Kasumi-1 (cell line): ENCODE results near the gene IQCH.

Source experiments
- DNase-seq, 2 experiments: peaks; one replicate each; lab custom pipeline; 2025; lab: John Stamatoyannopoulos, UW

The IQCH gene

DNA sequence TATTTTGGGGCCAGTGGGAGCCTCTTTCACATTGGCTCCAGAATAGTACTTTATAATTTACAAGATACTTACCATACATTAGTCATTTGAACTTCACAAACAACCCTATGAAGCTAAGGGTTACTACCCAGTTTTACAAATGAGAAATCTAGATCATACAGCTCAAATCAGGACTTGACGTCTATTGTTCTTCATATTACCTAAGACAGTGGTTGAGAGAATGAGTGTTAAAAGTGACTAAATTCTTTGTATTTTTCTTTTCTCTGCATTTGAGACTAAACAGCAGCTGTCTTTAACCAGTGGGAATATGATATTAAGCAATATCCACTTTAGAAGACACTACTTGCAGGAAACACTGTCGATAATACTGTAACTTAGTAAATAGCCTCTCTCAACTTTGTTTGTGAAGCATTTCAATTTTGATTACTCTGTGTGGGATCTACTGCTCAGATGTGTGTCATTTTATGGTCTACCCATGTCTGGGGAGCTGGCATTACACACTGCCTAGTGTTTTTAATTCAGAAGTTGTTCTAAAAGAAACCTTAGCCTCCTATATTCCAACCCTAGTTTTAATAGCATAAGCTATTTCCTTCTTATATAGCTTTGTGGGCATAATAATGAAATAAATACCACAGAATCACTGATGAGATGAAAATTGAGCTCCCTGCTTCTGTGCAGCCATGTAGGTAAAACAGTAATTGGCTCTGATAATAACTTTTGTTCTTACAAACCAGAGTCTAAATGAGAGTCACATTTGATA is 45.9 kb downstream of the IQCH start:
- DNase-seq = no peak

DNA sequence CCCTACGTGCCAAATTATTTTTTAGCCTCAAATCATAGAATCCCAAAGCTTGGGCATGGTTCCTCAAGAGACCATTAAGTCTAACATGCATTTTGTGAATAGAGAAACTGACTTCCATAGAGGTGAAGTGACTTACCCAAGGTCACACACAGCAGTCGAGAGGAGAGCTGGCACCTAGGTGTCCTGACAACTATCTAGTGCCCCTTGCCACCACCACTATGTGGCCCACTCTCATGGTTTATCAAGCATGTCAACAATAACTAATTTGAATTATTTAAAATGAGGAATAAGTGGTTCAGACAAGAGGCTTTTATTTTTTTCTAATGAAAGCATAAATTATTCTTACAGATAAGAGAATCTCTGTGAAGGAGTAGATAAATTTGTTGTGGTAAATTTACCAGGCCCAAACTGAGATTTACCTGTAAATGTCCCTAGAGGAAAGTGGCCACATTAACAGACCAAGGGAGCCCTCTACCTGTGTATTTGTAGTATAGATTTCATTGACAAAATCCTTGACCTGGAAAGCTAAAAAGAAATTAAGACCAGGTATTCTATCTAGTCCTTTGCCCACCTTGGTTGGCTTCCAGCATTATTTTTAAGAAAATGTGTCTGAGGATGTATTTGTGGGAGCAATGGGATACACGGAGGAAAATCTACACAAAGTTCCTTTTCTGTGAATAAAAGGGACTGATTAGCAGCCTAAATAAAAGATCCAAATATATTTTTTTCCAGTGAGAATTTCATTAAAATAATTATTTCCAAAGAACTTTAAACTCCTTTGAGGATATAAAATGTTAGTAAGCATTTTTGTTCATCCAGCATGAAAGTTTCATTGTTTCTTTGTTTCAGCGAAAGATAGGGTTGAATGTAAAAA is 49.1 kb downstream of the IQCH start:
- peak; percentile 20 to 49 for DNase-seq

DNA sequence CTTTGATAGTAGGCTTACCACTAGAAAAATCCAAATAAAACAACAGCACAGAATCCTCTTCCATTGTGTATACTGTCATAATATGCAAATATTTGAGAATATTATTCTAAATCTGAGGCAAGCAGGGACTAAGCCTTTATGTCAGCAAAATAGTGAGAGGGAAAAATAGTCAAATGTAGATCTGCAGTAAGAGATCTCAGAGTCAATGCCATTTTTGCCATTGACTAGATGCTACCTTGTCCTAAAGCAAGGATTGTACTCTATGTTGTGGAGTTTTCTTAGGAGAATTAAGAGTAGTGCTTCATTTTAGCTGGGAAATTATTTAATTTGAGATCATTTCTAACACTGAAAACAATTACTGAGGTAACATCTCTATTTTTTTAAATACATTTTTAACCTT is 50.2 kb downstream of the IQCH start:
- DNase-seq = no peak

DNA sequence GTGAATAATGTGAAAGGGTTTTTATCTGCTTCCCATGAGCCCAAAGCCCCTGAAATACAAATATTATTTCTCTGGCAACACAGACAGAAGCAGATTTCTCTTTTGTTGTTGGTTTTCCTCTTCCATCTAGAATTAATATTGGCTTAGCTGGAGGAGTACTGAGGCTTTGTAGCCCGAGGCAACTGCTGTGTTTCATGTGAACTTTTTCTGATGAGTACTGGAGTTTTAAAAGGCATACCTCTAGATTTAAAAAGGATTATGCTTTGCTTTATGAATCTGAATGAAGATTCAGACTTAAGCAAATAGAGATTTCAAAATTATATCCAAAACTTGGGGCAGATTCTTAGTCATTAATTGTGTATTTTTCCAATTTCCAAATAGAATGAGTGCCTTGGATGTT is 50.9 kb downstream of the IQCH start:
- DNase-seq = no peak

DNA sequence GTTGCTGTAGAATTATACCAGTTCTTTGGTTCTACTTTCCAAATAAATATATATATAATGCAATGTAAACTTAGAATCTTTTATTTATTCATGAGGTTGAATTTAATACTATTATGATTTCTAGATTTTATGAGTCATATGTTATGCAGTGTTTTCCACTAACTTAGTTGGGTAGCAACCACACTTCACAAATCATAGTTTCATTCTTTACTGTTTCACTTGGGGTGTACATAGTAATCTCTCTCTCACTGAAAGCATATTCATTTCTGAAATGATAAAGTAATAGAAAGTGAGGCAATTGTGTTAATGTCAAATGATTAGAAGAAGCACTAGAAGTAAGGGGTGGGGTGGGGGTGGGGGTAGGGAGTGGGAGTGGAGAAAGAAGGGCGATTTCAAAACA is 52.6 kb downstream of the IQCH start:
- DNase-seq = no peak

DNA sequence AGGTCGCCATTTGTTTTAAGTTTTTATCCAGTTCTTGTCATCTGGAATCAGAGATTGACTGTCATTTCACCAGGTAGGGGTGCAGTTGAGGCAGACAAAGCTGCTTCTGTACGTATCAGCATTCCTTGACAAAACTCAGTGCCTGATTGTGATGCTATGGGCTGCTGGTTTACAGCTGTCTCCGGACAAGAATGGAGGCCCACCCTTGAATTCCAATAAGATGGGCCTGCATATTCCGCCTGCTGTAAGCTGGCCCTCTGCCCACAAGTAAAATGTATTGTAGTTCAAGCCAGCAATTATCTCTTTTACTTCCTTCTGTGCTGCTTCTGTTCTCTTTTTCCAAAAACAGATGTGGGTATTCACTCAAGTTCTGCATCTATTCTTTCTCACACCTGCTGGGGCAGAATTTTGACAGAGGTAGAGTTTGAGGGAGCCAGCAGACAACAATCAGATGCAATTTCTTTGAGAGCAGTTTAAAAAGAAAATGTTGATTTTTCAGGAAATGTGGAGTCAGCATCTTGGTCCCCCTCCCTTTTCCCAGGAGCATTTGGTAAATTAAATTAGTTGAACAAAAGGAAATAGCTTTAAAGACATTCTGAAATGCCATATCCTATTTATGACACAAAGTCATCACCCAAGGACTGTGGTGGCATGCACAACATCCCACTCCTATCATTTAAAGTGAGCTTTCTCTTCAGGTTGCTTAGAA is 53.5 kb downstream of the IQCH start:
- DNase-seq = no peak

DNA sequence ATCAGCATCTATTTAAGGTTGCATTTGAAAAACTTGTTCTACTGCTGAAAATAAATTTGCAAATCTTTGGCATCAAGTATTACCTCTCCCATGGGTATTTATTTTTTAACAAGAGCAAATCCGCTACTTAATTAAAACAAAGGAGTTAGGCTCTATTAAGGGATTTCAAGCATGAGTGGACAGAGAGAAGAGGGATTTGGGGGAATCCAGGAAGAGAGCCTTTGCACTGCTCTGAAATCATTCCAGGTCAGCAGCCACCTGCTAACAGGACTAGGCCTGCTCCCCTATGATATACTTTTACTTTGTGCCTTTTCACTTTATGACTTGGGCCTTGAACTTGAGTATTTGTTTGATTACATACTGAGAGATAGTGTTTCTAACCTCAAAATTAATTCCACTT is 57.1 kb downstream of the IQCH start:
- DNase-seq = no peak

DNA sequence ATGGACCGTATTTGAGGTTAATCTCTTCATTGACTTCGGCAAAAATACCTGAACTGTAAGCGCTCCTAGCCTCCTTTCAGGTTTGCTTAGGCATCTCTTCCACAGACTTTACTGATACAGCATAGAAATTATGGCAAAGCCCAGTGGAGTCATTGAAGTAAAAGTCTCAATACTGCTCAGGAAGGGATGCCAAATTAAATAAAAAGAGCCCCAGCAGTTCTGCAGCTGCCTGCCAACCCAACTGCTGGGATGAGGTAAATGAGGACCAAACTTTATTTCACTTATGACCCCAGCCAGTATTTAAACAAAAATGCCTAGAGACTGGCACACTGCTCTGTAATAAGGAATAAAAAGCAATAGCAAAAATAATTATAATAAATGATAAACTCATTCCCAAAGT is 65.4 kb downstream of the IQCH start:
- DNase-seq = no peak

DNA sequence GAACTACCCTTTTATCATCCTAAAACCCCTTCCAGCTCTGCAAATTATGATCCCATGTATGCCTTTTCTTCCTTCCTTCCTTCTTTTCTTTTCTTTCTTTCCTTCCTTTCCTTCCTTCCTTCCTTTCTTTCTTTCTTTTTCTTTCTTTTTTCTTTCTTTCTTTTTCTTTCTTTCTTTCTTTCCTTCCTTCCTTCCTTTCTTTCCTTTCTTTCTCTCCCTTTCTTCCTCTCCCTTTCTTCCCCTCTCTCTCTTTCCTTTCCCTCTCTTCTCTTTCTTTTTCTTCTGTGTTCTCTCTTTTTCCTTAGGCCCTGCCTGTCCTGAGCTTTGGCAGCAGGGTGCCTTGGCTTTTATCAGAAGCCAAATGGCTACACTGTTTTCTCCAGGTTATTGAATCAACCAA is 66.8 kb downstream of the IQCH start:
- DNase-seq = no peak

DNA sequence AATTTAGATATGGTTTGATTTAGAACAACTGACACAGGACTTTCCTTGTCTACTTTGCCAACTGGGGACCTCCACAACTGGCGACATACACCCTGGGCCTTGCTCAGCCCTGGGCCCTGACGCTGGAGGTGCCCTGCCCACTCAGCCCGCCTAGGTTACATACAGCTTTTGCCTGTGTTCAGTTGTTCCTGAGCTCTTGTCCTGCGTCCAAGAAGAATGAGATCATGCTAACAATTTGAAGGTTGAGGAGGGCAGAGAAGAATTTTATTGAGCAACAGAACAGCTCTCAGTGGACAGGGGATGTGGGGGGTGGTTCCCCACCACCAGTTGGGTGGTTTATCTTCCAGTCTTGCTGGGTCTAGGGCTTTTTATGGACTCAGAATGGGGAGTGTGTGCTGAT is 67.9 kb downstream of the IQCH start:
- DNase-seq = no peak

DNA sequence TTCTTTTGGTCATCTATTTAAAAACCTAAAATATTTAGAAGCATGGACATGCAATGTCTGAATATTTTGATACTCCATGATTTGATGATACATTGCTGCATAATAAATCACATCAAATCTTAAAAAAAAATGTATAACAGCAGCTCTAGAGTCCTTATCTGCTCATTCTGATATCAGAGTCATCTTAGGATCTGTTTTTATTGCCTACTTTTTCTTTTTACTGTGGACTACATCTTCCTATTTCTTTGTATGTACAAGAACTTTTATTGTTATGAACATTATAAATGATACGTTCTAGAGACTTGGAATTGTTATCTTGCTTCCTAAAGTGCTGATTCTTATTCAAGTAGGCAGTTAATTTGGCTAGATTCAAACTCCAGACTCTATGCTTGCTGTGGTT is 72.7 kb downstream of the IQCH start:
- no peak for DNase-seq

DNA sequence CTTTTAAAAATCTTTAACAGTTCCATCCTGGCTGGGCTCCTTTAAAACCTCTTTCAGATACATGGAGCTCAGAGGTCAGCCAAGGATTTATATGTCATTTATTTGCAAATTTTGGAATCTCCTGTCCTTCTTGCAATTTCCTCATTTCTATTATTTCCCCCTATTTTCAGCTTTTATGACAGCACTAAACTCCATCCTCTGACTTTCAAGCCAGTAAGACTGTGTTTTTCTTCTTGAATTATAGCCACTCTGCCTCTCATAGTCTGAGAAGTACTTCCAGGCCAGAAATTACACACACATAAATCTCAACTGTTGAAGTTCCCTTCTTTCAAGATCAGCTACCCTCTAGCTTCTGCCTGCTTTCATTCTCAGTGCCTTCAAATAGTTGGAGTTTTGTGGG is 73.2 kb downstream of the IQCH start:
- no peak for DNase-seq

DNA sequence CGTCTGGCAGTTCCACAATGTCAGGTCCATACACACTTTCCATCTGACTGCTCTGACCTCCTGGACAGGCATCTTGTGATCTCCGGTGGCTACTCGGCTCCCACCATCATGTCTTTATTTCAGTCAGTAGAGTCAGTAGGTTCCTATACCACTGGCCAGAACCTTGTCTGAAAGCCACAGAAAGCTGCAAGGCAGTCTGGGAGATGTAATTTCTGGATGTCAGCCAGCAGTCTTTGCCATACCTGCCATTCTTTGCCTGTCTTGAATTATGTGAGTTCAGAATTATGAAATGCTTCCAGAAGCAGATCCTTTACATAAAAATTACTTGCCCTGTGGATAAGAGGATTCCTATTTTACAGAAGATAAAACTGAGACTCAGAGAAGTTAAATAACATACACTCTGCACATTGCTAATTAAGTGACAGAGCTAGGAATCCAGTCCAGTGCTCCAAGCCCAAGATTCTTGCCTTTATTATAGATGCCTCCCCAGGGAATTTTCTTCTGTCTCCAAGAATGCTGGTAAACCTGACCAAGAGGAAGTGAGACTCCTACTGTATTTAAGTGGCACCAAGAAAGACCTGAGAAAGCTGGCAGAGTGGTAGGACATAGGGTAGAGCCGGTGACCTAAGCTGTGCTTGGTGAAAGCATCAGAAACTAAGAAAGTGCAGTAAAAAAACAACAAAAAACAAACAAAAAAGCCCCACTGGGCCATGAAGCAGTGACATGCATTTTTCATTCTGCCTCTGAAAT is 75.6 kb downstream of the IQCH start:
- DNase-seq = no peak

DNA sequence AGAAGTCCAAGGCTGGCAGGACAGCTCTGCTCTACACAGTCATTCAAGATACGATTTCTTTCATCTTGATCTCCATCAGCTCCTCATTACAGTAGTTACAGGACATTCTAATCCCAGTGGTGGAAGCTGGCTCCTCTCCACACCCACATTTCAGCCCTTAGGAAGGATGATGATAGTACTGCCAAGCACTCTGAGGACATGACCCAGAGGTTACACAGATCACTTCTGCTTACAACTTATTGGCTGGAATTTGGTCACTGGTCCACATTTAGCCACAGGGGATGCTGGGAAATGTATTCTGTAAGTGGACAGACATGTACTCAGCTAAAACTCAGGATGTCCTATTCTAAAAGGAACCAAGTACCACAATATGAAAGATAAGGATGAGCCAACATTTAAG is 77.1 kb downstream of the IQCH start:
- no peak for DNase-seq

DNA sequence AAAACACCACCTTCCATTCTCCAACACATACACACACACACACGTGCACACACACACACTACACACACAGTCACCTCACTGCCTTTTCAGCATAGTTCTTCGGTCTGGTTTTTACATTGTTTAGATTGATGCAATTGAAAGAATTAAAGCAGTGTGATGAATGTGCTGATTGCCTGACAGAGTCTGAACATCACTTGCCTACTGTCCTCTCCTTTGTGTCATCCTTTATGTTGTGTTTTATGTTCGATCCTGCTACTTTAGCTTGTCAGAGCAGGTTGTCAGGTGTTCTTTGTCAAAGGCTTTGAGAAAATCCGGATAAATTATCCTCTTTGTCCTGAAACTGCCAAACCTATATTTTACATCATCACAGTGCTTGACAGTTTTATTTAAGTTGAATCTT is 80.4 kb downstream of the IQCH start:
- no peak for DNase-seq

DNA sequence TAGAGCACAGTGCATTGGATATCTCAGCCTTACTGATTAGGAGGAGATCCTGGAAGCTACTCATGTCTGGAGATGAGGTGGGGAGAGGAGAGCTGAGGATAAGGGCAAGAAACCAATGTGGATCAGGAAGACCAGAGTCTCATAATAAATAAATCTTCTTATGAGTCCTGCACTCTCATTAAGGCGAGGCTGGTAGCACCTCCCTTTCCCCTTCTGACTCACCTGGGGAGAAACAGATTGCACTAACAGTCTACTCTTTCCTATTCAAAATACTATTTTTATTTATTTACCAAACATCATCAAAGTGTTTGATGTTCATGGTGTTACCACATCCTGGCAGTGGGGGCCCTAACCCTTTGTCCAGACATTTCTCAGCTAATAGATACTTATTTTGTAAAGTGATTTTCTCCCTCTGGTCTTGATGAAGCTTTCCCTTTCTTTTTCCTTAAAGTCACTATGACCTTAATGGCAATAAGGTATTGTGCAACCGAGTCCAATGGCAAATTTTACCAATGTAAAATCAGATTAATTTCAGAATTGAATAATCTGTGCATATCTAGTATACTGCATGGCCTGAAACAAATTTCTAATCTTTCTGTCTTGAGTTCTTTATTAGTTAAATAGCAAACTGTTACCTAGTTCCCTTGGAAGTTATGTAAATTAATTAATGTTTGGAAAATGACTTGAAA is 81.1 kb downstream of the IQCH start:
- no peak for DNase-seq

DNA sequence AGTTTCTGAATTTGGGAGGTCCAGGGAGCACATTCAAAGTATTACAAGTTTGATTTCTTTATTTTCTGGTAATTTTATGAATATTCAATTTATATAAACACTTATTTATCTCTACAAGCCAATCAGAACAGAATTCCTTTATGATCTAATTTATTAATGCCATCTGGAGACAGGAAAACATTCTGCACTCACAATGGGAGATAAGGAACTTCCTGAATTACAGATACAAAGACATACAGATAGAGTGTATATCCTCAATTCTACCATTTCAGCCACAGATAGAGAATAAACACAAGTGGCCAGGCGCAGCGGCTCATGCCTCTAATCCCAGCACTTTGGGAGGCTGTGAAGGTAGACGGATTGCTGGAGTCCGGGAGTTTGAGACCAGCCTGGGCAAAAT is 86.0 kb downstream of the IQCH start:
- no peak for DNase-seq

DNA sequence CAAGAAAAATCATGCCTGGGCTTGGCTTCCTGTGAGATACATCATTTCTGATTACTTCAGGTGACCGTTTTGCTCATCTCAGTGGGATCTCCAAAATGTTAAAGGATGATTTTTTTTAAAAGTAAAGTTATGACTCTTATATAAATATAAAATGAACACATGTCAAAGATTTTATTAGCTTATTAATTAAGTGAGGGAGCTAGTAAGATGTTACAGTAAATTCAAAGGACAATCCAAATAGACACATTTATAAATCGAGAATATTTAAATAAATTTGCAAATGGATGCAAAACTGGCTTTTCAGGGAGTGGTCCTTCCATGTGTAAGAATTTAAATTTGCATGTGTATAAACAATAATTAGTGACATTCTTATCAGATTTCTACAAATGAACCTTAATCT is 87.0 kb downstream of the IQCH start:
- no peak for DNase-seq

DNA sequence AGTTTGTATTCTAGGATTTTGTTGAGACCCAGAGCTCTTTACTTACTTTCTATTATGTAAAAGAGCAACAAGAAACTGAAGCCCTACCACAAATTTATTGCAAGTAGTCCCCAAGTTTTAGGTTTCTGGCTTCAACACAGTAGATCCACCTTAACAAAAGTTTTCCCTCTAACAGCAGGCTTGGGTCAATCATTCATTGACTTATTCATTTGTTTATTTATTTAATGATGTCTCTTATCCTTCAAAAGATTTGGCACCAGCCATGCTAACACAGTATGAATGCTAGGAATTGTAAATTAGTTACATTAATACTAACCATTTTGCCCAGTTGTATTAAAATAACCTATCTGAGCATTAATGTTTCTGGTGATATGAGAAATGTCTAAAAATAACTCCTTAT is 88.6 kb downstream of the IQCH start:
- DNase-seq = no peak

DNA sequence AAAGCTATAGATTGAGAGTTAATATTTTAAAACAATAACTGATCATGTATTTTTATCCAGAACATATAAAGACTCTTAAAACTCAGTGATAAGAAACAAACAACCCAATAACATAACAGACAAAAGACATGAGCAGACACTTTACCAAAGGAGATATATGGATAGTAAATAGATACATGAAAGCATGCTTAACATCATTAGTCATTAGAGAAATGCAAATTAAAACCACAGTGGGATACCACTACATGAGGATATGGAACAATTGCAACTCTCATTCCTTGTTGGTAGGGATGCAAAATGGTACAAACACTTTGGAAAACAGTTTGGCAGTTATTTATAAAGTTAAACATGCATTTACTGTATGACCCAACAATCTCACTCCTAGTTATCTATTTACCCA is 95.0 kb downstream of the IQCH start:
- no peak for DNase-seq

DNA sequence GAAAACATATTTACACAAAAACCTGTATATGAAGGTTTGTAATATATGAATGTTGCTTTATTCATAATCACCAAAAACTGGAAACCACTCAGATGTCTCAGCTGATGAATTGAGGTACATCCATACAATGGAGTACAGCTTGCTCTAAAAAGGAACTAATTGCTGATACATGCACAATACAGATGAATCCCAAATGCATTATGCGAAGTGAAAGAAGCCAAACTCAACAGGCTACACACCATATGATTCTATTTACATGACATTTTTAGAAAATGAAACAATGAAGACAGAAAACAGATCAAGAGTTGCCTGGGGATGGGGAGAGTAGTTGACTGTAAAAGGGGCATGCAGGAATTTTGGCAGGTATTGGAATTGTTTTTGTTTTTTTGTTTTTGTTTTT is 95.5 kb downstream of the IQCH start:
- DNase-seq = no peak

DNA sequence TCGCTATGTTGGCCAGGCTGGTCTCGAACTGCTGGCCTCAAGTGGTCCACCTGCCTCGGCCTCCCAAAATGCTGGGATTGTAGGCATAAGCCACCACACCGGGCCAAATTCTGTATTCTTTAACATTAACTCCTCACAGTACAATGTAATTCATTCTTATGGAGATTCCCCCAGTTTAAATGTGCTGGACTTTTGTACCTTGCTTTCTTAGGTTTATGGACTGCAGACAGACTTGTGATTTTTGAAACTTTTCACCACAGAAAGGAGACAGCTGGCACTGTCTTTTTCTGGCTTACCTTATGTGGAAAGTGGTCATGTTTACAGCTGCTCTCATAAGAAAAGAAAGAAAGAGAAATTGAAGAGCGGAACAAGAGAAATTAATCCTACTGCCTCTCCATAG is 103.8 kb downstream of the IQCH start:
- DNase-seq = no peak
